HG02571 (cell line): ENCODE results near the gene SYVN1.
A peak's percentile ranks its signal among the peaks of the same experiment; 100 is the strongest.
"Not testable (repeated sequence)": the region's sequence is repeated elsewhere in the genome, so short reads cannot be mapped to it uniquely, and the experiment has no call there.

Source experiments
- ATAC-seq: cut with Tn5 transposase; IDR thresholded peaks from one replicate; pipeline ENCODE4 v1.9.1; 2021; ENCODE audit warnings: mild to moderate bottlenecking, moderate library complexity; ENCODE audit not compliant: unreplicated experiment

The SYVN1 gene

GRCh38 chr11:65134240-65134951 is at the start of gene SYVN1:
SYVN1 (minus strand) TSS chr11:65134519; CDS start chr11:65133601, 918 bp downstream.
- ATAC-seq = peak; percentile 53

GRCh38 chr11:65183201-65183891 is 49.0 kb upstream of the SYVN1 start:
- no peak for ATAC-seq

GRCh38 chr11:65182258-65183170 is 48.2 kb upstream of the SYVN1 start:
- ATAC-seq = no peak

GRCh38 chr11:65181569-65182257 is 47.4 kb upstream of the SYVN1 start, which contains the start of gene CAPN1:
CAPN1 (plus strand) TSS chr11:65181928; CDS start chr11:65182702, 774 bp downstream.
- peak; percentile 48 for ATAC-seq

- peak; percentile 41 for ATAC-seq
These were observed 46.7 kb upstream of the SYVN1 start for GRCh38 chr11:65180877-65181568.

- ATAC-seq = not testable (repeated sequence)
These were observed 40.3 kb upstream of the SYVN1 start for GRCh38 chr11:65174571-65175010.

GRCh38 chr11:65172600-65172999 is 38.3 kb upstream of the SYVN1 start:
- ATAC-seq = no peak

- no peak for ATAC-seq
These were observed 35.8 kb upstream of the SYVN1 start, which contains the start of gene SPDYC for GRCh38 chr11:65170058-65170534. SPDYC (plus strand) TSS chr11:65170233; CDS start chr11:65171358, 1,125 bp downstream.

DNA sequence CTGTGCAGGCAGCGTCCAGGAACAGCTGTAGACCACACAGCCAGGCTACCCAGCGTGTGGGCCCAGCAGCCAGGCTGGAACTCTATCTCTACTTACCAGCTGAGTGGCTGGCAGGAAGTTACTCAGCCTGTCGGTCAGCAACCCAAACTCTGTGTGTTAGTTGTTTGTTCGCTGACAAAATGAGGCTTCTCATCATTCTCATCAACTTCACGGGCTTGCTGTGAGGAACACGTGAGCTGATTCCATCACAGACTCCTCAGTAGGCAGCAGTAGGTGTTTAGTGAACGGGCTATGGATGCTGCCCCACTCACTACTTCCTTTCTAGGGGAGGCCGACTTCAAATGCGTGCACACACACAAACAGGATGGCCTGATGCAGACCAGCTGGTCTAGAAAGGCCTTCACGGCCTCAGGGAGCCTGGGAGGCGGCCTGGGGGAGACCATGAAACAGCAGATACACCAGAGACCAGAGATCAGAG is 34.9 kb upstream of the SYVN1 start:
- no peak for ATAC-seq

DNA sequence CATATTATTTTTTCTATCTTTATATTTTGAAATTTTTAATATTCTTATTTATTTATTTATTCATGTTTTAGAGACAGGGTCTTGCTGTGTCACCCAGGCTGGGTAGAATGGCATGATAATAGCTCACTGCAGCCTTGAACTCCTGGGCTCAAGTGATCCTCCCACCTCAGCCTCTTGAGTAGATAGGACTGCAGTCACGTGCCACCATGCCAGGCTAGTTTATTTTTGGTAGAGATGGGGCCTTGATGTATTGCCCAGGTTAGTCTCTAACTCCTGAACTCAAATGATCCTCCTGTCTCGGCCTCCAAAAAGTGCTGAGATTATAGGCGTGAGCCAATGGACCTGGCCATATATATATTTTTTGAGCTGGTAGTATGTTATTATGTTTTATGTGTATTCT is 33.3 kb upstream of the SYVN1 start:
- no peak for ATAC-seq

GRCh38 chr11:65166893-65167292 is 32.6 kb upstream of the SYVN1 start:
- no peak for ATAC-seq

GRCh38 chr11:65165410-65166317 is 31.3 kb upstream of the SYVN1 start:
- ATAC-seq = no peak

- ATAC-seq = no peak
These were observed 29.4 kb upstream of the SYVN1 start for GRCh38 chr11:65163684-65164083.

DNA sequence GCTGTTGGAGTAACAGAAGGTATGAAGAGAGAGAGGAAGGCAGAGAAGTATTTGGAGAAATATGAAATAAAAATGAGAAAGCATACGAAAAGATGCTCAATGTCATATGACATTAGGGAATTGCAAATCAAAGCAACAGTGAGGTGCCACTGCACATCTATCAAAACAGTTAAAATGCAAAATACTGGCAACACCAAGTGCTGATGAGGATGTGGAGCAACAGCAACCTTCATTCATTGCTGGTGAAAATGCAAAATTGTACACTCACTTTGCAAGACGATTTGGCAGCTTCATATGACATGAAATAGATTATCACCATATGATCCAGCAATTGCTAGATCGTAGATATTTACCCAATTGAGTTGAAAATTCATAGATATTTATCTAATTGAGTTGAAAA is 26.3 kb upstream of the SYVN1 start:
- ATAC-seq = no peak

- peak; percentile 56 for ATAC-seq
These were observed 24.7 kb upstream of the SYVN1 start for GRCh38 chr11:65159012-65159411.

DNA sequence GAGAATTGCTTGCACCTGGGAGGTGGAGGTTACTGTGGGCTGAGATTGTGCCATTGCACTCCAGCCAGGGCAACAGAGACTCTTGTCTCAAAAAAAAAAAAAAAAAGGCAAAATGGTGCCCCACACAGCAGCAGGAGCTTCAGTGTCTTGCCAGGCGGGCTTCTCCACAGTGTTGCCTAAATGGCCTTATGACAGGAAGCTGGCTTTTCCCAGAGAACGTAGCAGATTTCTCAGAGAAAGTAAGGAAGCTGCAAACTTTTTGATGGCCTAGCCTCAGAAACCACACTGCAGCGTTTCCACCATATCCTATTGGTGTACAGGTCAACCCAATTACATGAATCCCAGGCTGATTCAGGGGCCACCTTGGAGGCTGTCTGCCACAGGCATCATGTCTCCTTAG is 23.0 kb upstream of the SYVN1 start:
- ATAC-seq = no peak

DNA sequence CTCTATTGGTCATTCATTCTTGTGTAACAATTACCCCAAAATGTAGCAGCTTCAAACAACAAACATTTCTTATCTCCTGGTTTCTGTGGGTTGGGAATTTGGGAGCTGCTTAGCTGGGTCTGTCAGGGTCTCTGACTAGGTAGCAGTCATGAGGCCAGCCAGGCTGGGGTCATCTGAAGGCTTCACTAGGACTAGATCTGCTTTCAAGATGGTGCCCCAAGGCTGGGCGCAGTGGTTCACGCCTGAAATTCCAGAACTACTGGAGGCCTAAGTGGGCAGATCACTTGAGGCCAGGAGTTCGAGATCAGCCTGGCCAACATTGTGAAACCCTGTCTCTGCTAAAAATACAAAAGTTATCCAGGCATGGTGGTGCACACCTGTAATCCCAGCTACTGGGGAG is 22.6 kb upstream of the SYVN1 start:
- no peak for ATAC-seq

DNA sequence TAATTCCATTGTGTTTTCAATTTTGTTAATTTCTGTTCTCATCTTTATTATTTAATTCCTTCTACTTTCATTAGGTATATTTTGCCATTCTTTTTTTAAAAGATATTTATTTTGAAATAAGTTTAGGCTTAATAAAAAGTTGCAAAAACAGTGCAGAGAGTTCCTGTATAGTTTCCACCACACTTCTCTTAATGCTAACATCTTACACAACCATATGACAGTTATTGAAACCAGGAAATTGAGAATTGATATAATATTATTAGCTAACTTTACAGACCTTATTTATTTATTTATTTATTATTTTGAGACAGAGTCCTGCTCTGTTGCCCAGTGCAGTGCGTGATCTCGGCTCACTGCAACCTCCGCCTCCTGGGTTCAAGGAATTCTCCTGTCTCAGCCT is 21.9 kb upstream of the SYVN1 start:
- ATAC-seq = no peak

DNA sequence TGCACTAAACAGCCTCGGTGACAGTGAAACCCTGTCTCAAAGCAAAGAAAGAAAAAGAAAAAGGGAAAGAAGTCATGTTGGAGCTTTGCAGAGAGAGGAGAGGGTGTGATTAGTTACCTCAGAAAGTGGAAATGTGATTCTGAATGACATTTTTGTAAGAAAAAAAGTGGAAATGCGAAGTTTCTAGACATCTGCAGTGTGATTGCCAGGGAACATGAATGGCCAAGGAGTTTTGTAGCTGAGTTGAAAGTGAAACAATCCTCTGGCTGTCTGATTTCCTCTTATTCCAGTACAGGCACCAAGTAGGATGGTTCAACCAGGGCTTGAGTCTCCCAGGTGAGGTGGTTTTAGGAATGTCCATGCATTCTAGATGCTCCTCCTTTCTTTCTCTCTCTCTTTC is 17.8 kb upstream of the SYVN1 start:
- no peak for ATAC-seq
